Germinal center (tissue), 1 donor: Measurements from ENCODE around the gene SHISA9.

Experiments
- DNase-seq: peaks from one replicate; pipeline ENCODE4 v3.0.0; 2012; ENCODE audit warnings: mixed read lengths, low spot score

SHISA9 gene

GRCh38 chr16:13181432-13181831 is 280.0 kb downstream of the SHISA9 start:
- DNase-seq, result no peak

- DNase-seq, result no peak
Measured at GRCh38 chr16:13186813-13187212, 285.4 kb downstream of the SHISA9 start.

GRCh38 chr16:13189250-13189649 is 287.9 kb downstream of the SHISA9 start:
- DNase-seq, result no peak

- DNase-seq, result no peak
Measured at GRCh38 chr16:13193721-13194120, 292.3 kb downstream of the SHISA9 start.

GRCh38 chr16:13194766-13195165 is 293.4 kb downstream of the SHISA9 start:
- DNase-seq, result no peak

GRCh38 chr16:13203725-13204124 is 302.3 kb downstream of the SHISA9 start:
- DNase-seq, result no peak

- no peak for DNase-seq
Measured at GRCh38 chr16:13205352-13205751, 304.0 kb downstream of the SHISA9 start.

- no peak for DNase-seq
Measured at GRCh38 chr16:13206606-13207005, 305.2 kb downstream of the SHISA9 start.

GRCh38 chr16:13207151-13207550 is 305.8 kb downstream of the SHISA9 start:
- no peak for DNase-seq

GRCh38 chr16:13223666-13224065 is 322.3 kb downstream of the SHISA9 start:
- DNase-seq, result no peak

- no peak for DNase-seq
Measured at GRCh38 chr16:13229039-13229438, 327.6 kb downstream of the SHISA9 start.

- no peak for DNase-seq
Measured at GRCh38 chr16:13231365-13231764, 330.0 kb downstream of the SHISA9 start.

GRCh38 chr16:13234999-13235398 is 333.6 kb downstream of the SHISA9 start:
- no peak for DNase-seq

- DNase-seq, result no peak
Measured at GRCh38 chr16:13236308-13236707, 334.9 kb downstream of the SHISA9 start.

- DNase-seq, result no peak
Measured at GRCh38 chr16:13238182-13238581, 336.8 kb downstream of the SHISA9 start.

GRCh38 chr16:13242201-13242600 is 340.8 kb downstream of the SHISA9 start:
- no peak for DNase-seq

- no peak for DNase-seq
Measured at GRCh38 chr16:13244770-13245169, 343.4 kb downstream of the SHISA9 start.

- DNase-seq, result no peak
Measured at GRCh38 chr16:13245713-13246377, 344.4 kb downstream of the SHISA9 start.

- no peak for DNase-seq
Measured at GRCh38 chr16:13254998-13255614, 353.7 kb downstream of the SHISA9 start.

GRCh38 chr16:13262270-13263090 is 361.1 kb downstream of the SHISA9 start:
- no peak for DNase-seq

- DNase-seq, result no peak
Measured at GRCh38 chr16:13264749-13265552, 363.6 kb downstream of the SHISA9 start.

GRCh38 chr16:13269359-13269758 is 368.0 kb downstream of the SHISA9 start:
- no peak for DNase-seq
